Hepatocyte (in vitro differentiated cells): ENCODE results near the gene CLTCL1.

ENCODE experiments used
- EZH2 ChIP-seq: fragments of 200-600 bp; sonication (generic); IDR thresholded peaks from 2 replicates; pipeline ENCODE4 v1.6.1; 2016; ENCODE audit warnings: antibody characterized with exemption, mild to moderate bottlenecking, borderline replicate concordance
- EZH2phosphoT487 ChIP-seq: fragments of 200-600 bp; sonication (generic); IDR thresholded peaks from one replicate; pipeline ENCODE4 v1.6.1; 2018; ENCODE audit warnings: antibody characterized with exemption, mild to moderate bottlenecking, low read depth, moderate library complexity; ENCODE audit not compliant: unreplicated experiment, severe bottlenecking
- TF ChIP-seq, protein P1 (sequence below): fragments of 200-600 bp; sonication (generic); IDR thresholded peaks from 2 replicates; pipeline ENCODE4 v1.5.1; 2016; ENCODE audit warnings: antibody characterized with exemption, mild to moderate bottlenecking; ENCODE audit not compliant: poor library complexity

DNA sequence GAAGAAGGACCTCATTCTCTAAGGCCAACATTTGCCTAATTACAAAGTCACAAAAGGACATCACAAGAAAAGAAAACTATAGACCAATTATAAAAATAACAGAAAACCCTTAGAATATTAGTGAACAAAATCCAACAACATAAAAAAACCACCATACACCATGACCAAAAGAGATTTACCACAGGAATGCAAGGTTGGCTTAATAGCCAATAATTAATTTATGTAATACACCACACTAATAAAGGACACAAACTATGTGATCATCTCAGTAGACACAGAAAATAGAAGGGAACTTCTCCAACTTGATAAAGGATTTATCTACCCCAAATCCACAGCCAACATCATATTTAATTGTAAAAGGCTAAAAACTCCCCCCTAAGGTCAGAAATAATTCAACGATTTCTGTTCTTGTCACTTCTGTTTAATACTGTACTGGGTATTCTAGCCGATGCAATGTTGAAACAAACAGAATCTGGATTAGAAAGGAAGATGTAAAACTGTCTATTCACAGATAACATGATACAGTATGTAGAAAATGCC is 24.9 kb downstream of the CLTCL1 start:
- TF ChIP-seq EZH2 (no peak), EZH2phosphoT487 (no peak)
- TF ChIP-seq, protein P1, sequence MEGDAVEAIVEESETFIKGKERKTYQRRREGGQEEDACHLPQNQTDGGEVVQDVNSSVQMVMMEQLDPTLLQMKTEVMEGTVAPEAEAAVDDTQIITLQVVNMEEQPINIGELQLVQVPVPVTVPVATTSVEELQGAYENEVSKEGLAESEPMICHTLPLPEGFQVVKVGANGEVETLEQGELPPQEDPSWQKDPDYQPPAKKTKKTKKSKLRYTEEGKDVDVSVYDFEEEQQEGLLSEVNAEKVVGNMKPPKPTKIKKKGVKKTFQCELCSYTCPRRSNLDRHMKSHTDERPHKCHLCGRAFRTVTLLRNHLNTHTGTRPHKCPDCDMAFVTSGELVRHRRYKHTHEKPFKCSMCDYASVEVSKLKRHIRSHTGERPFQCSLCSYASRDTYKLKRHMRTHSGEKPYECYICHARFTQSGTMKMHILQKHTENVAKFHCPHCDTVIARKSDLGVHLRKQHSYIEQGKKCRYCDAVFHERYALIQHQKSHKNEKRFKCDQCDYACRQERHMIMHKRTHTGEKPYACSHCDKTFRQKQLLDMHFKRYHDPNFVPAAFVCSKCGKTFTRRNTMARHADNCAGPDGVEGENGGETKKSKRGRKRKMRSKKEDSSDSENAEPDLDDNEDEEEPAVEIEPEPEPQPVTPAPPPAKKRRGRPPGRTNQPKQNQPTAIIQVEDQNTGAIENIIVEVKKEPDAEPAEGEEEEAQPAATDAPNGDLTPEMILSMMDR: no peak
